Inflammatory macrophage treated with lipopolysaccharide for 4 hours (primary cell): ENCODE results near the gene GABRB3.

Experiments
- DNase-seq: peaks from one replicate; pipeline ENCODE4 v3.0.0-alpha.2; 2020

The GABRB3 gene

DNA sequence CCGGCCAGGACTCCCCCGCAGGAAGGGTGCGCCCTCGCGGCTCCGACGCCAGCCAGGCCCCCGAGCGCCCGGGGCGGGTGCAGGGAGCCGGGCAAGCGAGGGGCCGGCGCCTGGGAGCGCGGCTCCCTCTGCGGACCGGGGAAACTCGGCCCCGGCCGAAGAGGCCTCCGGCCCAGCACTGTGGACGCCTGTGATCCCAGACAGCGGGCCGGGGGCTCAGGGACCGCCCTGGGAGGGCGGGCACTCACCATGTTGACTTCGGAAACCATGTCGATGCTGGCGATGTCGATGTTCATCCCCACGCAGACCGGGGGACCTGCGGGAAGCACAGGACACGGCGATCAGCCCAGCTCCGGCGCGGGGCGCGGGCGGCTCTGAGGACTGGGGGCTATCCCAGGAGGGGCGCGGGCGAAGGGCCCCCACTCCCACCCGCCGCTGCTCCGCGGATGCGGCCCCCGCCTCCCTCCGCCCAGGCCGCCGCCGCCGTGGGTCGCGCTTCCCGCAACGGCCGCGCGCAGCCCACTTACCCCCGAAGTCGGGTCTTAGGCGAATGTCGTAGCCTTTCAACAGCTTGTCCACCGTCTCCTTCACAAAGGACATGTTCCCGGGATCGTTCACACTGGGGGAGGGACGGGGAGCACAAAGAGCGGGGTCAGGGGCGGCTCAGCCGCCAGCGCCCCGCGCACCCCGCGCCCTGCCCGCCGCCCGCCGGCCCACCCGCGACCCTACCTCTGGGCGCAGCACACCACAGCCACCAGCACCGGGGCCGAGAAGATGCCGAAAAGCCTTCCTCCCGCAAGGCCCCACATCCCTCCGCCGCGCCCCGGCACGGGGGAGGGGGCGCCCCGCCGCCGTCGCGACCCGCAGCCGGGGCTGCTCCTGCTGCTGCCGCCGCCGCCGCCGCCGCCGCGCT is at the start of gene GABRB3:
Gene GABRB3 (minus strand): TSS at position 913 of the 913 bp plus-strand sequence.
- DNase-seq: no peak

DNA sequence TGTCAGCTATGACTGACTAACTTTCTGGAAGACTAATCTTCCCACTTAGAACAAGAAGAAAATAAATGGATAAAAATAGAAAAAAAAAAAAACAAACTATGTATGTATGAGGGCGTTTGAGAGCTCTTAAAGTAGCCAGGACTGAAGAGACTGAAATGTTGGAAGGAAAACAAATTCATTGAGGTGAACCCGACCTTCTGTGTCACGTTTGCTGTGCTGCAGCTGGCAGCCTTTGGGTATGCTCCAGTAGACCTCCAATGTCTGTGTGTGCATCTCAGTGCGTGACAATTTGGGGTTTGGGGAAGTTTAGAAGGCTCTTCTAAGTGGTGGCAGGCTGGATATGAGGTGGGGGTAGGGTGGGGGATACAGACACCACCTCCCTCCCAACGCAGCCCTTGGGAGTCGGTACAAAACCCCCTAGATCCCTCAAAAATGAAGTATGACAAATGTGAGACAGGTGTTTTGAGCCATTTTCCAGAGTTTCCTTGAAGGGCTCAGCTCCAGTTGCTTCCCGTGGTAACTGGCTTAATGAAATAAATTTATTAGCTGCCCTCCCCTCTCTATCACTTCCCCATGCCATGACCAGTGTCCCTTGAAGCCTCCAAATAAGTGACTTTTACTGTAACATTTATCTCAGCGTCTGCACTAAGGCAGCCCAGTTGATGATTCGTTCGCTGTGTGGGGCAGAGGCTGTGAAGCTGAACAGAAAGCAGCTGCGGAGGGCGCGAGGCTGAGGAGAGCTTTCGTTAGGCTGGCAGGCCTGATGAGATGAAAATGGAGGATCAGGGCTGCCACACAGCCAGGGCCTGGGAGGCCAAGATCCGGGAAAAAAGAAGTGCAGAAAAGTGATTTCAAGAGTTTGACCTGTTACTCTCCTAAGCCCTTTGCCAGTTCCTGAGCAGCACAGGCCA is 34.9 kb upstream of the GABRB3 start:
- DNase-seq: no peak

DNA sequence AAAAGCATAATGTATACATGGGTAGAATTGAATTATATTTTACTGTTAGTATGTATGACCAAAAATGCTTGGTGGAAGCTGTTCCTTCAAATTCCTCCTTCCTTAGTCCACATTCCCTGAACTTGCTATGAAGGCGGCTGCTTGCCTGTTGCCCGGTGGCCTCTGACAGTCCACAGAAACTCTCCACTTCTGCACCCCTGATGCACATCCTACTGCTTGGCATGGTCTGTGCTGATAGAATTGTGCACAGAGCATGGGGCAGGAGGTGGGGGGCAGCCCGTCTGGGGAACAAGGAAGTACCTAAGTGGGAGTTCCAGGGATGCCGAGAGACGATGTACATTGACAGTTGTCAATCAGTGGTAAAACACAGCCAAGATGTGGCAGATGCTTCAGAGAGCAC is 33.7 kb upstream of the GABRB3 start:
- no peak for DNase-seq

DNA sequence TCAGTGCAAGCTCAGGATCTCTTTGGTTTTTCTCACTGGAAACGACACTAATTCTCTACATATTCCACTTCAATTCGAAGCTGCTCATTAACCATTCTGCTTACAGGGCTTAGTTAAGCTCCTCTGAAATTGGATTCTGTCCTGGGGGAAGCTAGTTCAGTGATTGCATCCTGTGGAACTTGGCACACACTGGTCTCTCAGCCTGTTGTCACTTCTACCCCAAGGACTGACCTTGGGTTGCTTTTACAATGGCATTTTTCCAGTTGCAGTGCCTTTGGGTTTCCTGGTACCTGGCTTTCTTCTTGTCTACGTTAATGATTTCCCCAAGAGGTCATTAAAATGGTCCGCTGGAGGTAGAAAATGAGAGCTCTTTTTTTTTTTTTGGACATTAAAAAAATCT is 33.3 kb upstream of the GABRB3 start:
- DNase-seq: no peak

DNA sequence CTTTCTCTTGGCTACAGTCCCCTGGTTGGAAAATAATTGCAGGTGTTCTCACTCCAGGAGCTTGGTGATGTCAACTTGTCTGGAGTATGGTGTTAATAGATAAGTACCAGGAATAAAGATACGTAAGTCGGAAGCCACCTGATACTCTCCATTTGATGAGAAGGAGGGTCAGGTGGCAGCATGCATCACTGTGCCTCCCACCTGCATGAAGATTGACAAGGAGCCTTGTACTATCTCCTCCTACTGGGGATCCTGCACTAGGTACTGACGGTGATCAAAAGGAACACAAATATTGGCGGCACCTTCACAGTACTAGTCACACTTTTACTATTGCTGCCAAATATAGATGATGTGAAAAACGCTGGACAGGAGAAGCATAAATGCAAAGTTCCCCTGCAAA is 32.6 kb upstream of the GABRB3 start:
- DNase-seq: no peak

DNA sequence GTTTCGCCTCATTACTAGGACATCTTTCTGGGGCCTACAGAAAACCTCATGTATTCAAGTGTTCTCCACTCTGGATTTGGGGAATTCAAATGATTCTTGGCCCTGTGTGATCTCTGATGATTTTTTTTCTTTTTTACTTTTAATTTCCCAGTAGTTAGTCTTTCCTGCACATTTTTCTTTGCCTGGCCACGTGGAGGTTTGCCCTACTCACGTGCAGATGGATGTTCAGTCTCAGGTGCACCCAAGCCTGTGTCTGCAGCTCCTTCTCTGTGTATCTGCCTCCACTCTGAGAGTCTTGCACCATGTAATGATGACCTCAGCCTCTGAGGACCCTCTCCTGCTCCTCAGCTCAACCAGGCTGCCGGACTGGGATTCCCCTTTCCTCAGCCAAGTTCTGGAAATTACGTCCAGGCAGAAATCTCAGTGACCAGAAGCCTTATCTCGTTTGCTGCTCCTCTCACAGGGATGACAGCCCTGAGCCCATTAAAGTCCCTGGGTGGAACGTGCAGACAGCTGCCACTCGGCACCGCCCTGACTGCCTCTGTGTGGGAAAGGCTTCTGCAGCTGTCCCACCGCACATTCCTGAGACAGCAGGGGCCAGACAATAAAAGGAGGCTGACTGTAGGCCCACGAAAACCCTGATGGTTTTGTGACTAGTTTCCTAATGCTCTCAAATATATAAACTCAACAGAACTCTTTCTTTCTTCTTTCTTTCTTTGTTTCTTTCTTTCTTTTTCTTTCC is 31.4 kb upstream of the GABRB3 start:
- DNase-seq: no peak

DNA sequence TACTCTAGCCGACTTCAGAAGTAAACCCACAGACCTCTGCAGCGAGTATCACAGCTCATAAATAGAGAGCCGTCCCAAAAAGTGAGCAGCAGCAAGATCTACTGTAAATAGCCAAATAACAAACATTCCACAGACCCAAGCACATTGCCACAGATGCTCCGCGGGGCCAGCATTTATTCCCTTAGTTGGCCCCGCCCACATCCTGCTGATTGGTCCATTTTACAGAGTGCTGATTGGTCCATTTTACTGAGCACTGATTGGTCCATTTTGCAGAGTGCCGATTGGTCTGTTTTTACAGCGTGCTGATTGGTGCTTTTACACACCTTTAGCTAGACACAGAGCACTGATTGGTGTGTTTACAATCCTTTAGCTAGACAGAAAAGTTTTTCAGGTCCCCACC is 17.3 kb upstream of the GABRB3 start:
- DNase-seq: no peak

DNA sequence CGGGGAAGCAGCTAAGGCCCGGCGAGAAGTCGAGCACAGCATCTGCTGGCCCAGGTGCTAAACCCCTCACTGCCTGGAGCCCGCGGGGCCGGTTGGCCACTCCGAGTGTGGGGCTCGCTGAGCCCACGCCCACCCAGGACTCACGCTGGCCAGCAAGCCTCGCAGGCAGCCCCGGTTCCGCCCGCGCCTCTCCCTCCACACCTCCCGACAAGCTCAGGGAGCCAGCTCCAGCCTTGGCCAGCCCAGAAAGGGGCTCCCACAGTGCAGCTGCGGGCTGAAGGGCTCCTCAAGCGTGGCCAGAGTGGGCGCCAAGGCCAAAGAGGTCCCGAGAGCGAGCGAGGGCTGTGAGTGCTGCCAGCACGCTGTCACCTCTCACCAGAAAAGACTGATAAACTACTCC is 8.9 kb upstream of the GABRB3 start:
- no peak for DNase-seq

DNA sequence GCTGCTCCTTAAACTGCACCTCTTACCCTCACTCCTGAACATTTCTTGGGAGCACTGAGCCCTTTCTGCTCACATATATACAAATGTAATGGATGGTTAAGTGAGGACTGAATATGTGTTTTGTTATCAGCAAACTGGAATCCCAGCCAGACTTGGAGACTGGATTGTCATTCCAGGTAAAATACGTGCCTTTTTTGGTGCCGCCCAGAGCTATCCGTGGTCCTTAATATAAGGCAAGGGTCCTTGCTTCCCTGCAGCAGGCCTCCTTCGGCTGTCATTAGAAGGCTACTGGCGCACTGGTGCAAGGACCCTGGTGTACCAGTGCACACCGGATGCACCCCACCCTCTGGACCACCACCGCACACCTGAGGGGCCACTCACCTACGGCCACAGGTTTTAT is 1.1 kb upstream of the GABRB3 start:
- no peak for DNase-seq

DNA sequence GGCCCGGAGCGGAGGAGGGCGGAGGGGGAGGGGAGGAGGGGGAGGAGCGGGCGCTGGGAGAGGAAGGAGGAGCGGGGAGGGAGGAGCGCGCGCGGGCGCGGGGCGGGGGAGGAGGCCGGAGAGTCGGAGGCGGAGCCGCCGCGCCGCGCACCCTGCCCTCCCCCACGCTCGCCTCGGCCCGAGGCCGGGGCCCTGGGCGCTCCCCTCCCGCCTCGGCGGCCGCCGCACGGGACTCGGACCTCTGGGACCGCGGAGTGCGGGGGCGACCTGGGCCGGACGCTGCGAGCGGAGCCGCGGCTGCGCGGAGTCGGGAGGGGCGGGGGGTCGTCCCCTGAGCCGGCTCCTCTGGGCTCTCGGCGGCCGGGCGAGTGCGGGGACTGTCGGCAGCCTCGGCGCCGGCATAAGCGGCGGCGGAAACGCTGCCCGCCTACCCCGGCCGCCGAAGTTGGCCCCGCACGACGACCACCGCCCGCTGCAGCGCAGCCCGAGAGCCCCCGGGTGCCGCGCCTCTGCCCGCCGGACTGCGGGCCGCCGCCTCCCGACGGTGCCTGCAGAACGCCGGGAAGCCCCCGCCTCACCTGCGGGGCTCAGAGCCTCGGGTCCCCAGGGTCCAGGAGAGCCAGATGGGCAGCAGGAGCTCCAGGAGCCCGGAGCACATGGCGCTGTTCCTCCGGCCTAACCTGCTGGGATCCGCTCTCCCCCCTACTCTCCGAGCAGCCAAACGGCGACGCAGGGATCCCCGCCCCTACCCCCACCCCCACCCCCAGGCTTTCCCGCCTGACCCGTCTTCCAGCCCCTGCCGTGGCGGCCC is 406 bp upstream of the GABRB3 start:
- DNase-seq: no peak

DNA sequence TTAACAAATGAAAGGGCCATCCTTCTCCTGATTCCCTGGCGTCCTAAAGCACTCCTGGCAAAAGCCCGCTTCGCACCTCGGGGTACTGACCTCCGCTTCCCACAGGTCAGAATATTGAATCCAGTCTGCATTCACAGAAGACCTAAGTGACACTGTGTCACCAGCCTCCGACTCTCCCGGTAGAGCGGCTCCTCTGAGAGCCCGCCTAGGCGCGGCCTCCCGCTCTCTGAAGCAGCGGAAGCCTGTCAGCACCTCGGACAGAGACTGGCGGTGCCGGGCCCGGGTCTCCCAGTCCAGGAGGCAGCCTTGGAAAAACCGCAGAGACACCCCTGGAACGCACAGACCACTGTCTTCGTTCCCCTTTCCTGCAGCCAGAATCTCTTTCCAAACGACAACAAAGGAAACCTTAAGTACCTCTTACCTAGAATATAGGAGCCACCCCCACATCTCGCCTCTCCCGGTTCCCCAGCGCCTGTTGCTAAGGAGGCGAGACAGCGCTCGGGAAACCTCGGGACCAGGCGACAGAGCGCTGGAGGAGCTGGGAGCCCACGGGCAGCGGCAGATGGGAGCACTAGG is 1.2 kb downstream of the GABRB3 start:
- DNase-seq: no peak

DNA sequence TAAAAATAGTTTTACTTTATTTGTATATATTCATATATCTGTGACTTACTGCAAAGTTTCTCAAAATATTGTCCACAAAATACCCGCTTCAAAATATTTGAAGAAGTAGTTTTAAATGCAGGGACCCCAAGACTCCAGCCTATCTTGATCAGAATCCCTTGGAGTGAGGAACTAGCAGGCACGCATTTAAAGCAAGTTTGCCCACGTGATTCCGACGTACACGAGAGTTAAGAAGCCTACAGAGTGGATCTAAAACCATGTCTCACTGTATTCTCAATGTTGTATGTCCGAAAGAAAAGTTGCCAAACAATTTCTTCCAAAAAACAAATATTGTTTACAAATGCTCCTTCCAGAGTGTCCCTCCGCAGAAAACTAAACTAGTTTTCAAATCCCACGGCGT is 1.7 kb downstream of the GABRB3 start:
- DNase-seq: no peak

DNA sequence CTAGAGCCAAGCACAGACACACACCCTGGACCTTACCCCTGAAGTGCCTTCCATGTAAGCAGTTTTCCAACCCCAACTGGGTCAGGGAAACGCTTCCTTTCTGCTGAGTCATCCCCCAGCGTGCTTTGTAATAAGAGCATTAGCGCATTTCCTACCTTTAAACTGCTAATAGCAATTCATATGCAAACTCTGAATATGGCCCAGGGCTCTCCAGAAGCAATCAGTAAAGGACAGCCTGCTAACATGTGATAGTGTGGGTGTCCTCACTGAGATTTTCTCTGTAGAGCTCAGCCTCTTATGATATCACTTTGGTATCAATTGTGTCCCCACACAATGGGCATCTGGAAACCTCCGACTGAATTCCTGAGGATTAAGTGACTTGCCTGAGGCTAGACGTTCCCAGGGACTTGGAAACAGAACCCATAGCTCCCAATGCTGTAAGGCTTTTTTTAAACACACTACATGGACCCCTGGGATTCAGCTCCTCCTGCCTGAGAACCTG is 5.6 kb downstream of the GABRB3 start:
- DNase-seq: no peak

DNA sequence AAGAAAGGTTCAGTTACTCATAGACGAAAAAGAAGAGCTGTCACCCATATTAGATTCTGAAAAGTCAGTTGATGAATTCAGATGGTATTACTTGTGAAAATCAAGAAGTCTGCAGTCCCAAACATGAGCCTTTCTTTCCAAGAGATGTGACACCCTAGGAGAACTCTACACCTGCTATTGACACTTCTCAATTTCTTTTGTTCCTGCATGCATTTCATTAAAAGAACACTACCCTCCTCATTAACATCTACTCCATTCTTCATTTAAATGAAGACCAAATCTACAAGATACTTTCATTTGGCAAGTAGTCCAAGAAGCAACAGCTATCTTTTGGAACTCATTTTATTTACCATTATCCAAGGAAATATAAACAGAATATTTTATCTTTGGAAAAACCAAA is 6.6 kb downstream of the GABRB3 start:
- no peak for DNase-seq

DNA sequence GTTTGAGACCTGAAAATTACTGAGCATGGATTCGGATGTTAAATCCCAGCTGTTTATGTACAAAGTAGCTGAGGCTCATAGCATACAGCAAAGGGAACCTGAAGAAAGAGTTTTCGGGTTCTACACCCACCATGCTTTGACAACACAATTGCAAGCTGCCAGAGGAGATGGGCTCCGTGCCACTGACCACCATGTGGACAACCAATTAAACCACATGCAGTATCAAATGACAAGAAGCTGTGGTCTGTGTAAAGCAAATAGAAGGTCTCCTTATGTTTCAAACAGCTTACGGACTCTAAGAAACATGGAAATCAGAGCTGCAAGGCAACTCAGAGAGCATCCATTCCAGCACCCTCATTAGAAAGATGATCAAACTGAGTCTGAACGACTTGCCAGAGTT is 12.9 kb downstream of the GABRB3 start:
- DNase-seq: no peak

DNA sequence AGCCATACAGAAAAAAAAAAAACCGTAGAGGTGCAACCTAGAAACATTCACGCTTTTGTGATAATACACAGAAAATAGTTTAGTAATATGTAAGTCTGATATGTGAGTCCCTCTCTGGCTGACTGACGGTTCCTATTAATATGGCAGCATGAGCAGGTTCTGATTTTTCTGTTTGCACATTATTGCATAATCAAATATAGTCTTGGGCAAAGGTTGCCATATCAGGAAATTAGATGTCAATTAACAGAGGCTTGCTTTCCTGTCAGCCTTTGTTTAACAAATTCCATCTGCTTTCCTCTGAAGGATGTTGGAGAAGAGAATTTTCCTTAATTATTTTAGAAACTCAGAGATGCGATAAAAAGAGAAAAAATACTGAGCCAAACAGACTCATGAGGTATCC is 14.8 kb downstream of the GABRB3 start:
- DNase-seq: no peak

DNA sequence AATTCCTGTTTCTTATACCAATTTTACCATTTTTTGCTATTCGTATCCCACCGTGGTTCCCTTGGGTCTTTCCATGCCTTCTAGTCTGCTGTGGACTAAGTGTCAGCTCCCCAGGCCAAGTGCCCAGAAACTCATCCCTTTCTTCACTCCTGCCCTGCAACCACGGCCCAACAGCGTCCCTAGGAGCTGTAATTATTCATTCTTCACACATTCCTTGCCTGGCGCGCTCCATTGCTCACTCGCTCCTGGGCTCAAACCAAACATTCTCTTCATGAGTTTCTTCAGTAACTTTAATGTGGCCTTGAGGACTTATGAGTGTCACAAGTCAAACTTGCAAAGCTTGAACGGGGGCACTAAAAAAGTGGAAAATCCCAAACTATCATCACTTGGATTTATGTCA is 15.7 kb downstream of the GABRB3 start:
- DNase-seq: no peak

DNA sequence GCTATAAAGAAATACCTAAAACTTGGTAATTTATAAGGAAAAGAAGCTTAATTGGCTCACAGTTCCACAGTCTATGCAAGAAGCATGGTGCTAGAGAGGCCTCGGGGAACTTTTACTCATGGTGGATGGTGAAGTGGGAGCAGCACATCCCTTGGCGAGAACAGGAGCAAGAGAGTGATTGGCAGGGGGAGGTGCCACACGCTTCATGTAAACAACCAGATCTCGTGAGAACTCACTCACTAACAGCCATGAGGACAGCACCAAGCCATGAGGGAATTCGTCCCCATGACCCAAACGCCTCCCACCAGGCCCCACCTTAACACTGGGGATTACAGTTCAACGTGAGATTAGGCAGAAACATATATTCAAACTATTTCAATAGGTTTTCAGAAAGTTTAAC is 28.0 kb downstream of the GABRB3 start:
- DNase-seq: no peak

DNA sequence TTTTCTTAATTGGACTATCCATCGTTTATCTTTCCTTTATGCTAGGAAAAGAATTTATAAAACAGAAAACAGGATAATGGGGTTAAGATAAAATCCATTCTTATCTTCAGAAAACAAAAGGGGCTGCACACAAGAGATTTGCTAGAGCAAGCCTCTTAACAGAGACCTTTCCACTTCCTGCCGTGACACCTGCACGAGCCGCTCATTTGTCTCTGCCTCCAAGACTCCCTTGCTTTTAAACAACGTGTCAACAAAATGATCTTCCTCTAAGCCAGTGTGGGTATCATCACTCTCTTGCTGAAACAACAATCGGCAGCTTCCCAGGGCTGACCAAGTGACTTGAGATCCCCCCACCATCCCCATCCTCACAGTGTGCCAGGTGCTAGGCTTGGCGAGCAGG is 33.1 kb downstream of the GABRB3 start:
- DNase-seq: no peak

DNA sequence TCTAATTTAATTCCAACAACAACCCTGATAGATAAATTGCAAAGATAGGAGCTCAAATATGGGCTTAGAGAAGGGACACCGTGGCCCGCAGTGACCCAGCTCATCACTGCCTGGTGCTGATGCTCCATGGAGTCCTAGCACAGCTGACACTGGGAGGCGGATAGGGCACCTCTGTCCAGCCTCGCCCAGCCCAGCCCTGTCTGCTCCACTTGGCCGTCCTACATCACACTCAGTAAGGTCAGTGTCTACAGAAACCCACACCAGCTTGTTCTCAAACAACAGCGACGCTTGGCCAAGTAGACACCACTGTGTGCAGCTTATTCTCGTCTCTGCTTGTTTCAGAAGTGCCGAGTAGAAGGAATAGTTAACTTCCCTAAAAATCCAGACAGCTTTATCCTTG is 33.9 kb downstream of the GABRB3 start:
- DNase-seq: no peak

DNA sequence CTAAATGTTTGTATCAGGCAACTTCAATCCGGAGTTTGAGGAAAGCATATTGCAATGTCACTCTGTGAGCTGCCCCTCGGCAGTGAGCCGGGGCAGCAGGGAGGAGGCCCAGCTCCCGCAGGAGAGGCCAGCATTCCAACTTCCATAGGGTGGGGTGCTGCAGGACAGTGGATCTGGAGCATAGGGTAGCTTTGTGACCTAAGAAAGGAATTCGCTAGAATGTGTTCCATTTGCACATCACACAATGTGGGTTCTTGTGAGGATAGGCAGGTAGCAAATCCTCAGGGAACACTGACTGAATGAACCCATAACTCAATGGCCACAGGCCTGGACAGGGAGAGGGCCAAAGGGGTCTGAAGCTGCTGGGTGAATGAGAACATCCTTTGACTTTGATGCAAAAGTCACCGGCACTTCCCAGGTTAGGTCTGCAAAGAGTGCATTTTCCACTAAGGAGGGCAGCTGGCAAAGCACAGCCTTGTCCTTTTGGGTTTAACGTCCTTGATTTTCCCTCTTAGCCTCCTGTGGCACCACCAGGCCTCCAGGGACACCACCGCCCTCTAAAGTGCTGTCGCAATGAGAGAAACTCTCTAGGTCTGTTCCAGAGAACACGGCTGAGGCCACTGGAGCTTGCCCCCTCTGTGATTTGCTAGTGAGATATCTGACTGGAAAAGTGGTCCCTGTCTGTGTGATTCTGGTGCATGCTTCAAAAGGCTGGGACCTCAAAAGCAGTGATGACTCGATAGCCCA is 36.2 kb downstream of the GABRB3 start:
- no peak for DNase-seq
